ENCODE measurements around the gene SSTR5. TPM values are rescaled to one million over a fixed set of nuclear protein-coding genes. Genes with fewer than 3 reads are reported as not detected.

Gene SSTR5
- total RNA-seq, 1 donor from 2014 or later: not detected

GRCh38 chr16:1102921-1103635 is 30.5 kb downstream of the SSTR5 start:
- intact Hi-C loops (cut with DNase I): loop anchor here (1.0 kb wide), 1 partner anchor 46 kb away; no protein-coding TSS in a partner anchor
- Histone ChIP-seq H3K27ac (no peak overlapping the region), H3K36me3 (no peaks in the 10 kb centered on the region), H3K9me3 (no peaks in the 10 kb centered on the region), H3K4me1 (peaks cover 9 to 16% of the 10 kb centered on the region in 2 donors), H3K27me3 (peaks cover 10% of the 10 kb centered on the region), H3K4me3 (peak overlapping the region; percentile 39)
- DNase-seq (ENCODE audit: low spot score in 2 of 2): no peak
- TF ChIP-seq, protein P1, sequence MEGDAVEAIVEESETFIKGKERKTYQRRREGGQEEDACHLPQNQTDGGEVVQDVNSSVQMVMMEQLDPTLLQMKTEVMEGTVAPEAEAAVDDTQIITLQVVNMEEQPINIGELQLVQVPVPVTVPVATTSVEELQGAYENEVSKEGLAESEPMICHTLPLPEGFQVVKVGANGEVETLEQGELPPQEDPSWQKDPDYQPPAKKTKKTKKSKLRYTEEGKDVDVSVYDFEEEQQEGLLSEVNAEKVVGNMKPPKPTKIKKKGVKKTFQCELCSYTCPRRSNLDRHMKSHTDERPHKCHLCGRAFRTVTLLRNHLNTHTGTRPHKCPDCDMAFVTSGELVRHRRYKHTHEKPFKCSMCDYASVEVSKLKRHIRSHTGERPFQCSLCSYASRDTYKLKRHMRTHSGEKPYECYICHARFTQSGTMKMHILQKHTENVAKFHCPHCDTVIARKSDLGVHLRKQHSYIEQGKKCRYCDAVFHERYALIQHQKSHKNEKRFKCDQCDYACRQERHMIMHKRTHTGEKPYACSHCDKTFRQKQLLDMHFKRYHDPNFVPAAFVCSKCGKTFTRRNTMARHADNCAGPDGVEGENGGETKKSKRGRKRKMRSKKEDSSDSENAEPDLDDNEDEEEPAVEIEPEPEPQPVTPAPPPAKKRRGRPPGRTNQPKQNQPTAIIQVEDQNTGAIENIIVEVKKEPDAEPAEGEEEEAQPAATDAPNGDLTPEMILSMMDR (IDR thresholded peaks at IDR 0.05): peak; percentile 64 to 80 (median 75)

- no peak for DNase-seq (ENCODE audit: low spot score in 2 of 2)
- Histone ChIP-seq H3K27ac (no peak overlapping the region), H3K36me3 (no peaks in the 10 kb centered on the region), H3K4me1 (peaks cover 4 to 11% of the 10 kb centered on the region in 2 donors), H3K9me3 (no peaks in the 10 kb centered on the region), H3K27me3 (peaks cover 14% of the 10 kb centered on the region), H3K4me3 (no peak overlapping the region)
- intact Hi-C loops (cut with DNase I): loop anchor here (1.0 kb wide), 1 partner anchor 46 kb away; no protein-coding TSS in a partner anchor
- TF ChIP-seq, protein P1 (IDR thresholded peaks at IDR 0.05): no peak
Observed at GRCh38 chr16:1103636-1103980, 31.1 kb downstream of the SSTR5 start.

GRCh38 chr16:1105888-1106620 is 33.5 kb downstream of the SSTR5 start:
- Histone ChIP-seq H3K4me1 (peaks cover 0 to 7% of the 10 kb centered on the region in 2 donors), H3K4me3 (no peak overlapping the region), H3K27ac (no peak overlapping the region), H3K27me3 (peaks cover 14% of the 10 kb centered on the region), H3K36me3 (no peaks in the 10 kb centered on the region), H3K9me3 (no peaks in the 10 kb centered on the region)
- intact Hi-C loops (cut with DNase I): loop anchor here (1.0 kb wide), 1 partner anchor 88 kb away; no protein-coding TSS in a partner anchor
- peak in 1 of 2 donors; percentile 78 for DNase-seq (ENCODE audit: low spot score in 2 of 2)
- TF ChIP-seq, protein P1 (IDR thresholded peaks at IDR 0.05): peak; percentile 87 to 93 (median 90)

DNA sequence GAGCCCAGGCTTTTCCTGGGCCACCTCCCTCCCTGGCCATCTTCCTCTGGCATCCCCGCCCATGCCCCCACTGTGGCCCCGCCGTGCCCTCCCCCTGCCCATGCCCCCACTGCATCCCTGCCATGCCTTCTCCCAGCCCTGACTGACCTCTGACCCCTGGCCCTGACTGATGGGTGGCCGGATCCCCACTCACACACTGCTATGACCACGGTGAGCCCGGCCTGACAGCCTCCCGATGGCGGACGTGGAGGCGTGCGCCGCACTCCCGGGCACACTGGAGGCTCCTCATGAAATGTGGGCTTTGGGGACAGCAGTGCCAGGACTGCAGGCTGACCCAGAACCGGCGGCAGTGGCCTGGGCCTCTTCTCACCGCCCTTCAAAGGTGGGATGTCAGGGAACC is 34.1 kb downstream of the SSTR5 start:
- Histone ChIP-seq H3K27ac (no peak overlapping the region), H3K27me3 (peaks cover 14% of the 10 kb centered on the region), H3K4me3 (no peak overlapping the region), H3K9me3 (no peaks in the 10 kb centered on the region), H3K36me3 (no peaks in the 10 kb centered on the region), H3K4me1 (peaks cover 0 to 7% of the 10 kb centered on the region in 2 donors)
- DNase-seq (ENCODE audit: low spot score in 2 of 2): no peak
- intact Hi-C loops (cut with DNase I): loop anchor here (1.0 kb wide), 1 partner anchor 88 kb away; no protein-coding TSS in a partner anchor
- TF ChIP-seq, protein P1 (IDR thresholded peaks at IDR 0.05): no peak

DNA sequence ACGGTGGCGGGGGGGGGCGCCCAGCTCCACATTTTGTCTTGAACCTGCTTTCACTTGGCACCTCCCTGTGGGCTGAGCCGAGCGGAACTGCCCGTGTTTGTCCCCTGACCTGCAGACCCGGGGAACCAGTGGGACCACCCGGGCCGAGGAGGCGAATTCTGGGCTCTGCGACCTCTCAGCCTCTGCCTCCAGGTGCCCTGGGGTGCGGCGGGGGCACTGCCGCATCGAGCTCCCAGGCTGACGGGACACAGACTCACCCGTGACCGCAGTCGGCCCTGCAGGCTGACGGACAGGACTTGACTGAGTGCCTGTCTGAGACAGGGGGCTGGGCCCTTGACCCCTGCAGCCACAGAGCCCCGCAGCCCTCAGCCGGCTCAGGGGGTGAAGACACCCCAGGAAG is 34.6 kb downstream of the SSTR5 start:
- Histone ChIP-seq H3K27me3 (peaks cover 14% of the 10 kb centered on the region), H3K4me3 (no peak overlapping the region)
- intact Hi-C loops (cut with DNase I): no loop called here

More for the DNA sequence above, 34.6 kb downstream of the SSTR5 start:
- no peak for DNase-seq (ENCODE audit: low spot score in 2 of 2)
- TF ChIP-seq, protein P1 (IDR thresholded peaks at IDR 0.05): no peak
- Histone ChIP-seq H3K4me1 (peaks cover 0 to 7% of the 10 kb centered on the region in 2 donors), H3K36me3 (no peaks in the 10 kb centered on the region), H3K27ac (no peak overlapping the region), H3K9me3 (no peaks in the 10 kb centered on the region)
